T-helper 2 cell treated with Interferon-gamma antibody and Interleukin-4, amounts not matched to agents 100 ng/mL and 5 ng/mL, for 36 hours (primary cell): Measurements from ENCODE around the gene CABP2. TPM values are rescaled to one million over a fixed set of nuclear protein-coding genes. Genes with fewer than 3 reads are reported as not detected.

Experiments
- intact Hi-C: fragments of 100-400 bp; cut with micrococcal nuclease; formaldehyde crosslinking; loops from one replicate; pipeline ENCODE4 v1.15.1; 2023
- total RNA-seq: library from RNA; stranded (reverse); gene quantifications from 2 replicates; pipeline ENCODE4 v1.2.3, GENCODE V29; 2022

CABP2 gene
- total RNA-seq, 1 donor from 2014 or later = not detected

DNA sequence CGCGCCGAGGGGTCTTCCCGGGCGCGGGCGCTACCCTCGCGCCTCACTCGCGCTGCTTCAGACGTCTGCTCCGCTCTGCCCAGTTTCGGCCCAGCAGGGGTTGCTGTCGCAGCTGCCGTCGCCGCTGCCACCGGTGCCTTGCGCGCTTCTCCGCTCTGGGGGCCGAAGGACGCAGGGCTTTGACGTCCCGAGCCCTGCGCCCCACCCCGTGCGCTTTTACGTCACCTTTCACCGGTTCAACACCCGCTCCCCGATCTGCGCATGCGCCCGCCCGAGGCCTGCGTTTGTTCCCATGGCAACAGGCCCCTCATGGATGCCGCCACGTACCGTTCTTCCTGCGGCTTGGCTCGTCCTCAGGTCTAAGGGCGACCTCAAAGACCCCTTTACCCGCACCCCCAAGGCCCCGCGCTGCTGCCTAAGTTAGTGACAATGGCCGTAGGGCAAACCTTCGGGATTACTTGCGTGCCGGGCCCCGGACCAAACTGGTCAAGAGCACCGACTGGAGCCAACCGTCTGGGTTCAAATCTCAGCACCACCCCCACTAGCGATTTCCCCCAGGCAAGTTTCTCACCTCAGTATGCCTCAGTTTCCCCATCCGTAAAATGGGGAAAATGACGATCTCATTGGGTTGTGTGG lies 14.6 kb downstream of the CABP2 start:
- intact Hi-C loops = loop anchor here (1.0 to 10.0 kb wide), 6 partner anchors 44 to 666 kb away; partner anchors contain the start of genes KDM2A, NDUFV1, POLD4 and RCE1

DNA sequence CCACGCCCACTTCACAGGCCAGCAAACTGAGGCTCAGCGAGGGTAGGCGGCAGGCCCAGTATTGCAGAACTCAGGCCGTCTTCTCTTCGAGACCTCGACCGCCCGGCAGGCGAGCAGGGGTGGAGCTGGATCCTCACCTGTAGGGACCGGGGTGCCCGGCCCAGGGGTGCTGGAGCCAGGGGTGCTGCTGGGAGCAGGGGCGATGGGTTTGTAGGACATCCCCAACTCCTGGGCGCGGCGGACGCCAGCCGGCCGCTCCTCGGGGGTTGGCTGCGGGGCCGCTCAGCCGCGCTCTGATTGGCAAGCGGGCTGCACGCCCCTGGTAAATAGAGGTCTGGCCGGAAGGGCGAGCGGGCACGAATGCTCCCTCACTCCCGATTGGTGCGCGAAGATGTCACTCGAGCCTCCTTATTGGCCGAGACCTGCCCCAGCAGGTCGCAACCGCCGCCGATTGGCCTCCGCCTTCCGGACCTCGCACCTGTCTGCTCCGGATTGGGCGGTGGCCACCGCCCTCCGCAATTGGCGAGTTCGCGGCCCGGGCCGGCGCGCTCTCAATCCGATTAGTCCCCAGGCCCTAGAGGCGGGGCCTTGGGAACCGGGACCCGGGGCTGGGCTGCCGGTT lies 15.3 kb downstream of the CABP2 start, which contains the start of gene CDK2AP2:
Gene CDK2AP2, minus strand, starts transcription at position 299 of the 622 bp plus-strand sequence. Its CDS starts 80 bp downstream, at position 219.
- intact Hi-C loops = loop anchor here (1.0 to 10.0 kb wide), 6 partner anchors 44 to 666 kb away; partner anchors contain the start of genes KDM2A, NDUFV1, POLD4 and RCE1

DNA sequence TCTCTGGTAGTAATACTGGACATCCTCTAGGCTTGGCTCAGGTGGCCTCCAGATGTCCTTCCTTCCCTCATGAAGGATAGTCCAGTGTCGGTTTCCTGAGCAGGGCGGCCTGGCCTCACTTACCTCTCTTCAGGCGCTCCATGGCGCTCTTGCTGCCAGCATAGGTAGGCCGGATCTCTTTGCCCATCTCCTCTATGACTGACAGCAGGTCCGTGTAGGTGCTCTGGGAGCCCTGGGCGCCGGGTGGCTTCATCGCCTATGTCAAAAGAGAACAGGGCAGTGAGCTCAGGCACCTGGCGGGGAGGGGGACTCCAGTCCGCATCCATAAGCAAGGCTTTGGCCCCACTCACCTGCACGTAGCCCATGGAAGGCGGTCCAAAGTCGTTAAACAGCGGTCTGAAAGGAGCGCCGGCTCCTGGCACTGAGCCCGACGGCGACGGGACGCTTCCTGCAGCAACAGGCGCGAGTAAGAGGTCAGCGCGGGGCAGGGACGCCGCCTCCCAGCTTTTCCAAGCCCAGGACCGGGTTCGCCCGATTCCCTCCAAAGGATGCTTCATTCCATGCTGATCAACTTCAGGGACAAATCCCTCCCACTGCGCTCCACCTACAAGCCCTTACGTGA lies 15.9 kb downstream of the CABP2 start:
- intact Hi-C loops = loop anchor here (5.0 to 10.0 kb wide), 2 partner anchors 393 to 665 kb away; partner anchors contain the start of genes KDM2A and RCE1

DNA sequence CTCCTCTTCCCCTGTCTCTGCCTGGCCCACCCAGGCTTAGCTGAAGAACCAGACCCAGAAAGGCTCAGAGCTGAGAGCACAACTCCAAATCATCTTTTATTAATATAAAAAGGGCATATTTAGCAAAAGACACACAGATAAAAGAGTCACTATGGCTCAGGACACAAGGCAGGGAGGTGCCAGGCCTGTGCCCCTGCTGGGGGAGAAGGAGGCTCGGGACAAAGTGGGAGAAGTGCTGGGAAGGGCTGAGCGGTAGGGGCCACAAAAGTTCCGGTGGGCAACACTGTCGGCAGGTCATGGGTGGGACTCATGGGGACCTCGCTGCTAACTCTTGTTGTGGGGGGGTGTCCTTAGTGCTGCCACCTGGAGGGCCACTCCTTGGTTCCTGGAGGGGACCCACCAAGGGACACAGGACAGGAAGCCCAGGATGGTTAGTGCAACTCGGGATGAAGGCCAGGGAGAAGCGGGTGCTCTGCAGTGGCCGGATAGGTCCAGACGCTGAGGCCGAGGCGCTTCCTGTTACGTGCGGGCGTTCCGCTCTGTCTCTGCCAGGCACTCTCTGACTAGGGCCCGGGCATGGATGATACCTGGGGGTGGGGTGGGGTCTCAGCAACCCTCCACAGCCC lies 16.7 kb downstream of the CABP2 start:
- intact Hi-C loops = loop anchor here (1.0 to 10.0 kb wide), 6 partner anchors 22 to 664 kb away; partner anchors contain the start of genes KDM2A, RCE1 and TMEM134

DNA sequence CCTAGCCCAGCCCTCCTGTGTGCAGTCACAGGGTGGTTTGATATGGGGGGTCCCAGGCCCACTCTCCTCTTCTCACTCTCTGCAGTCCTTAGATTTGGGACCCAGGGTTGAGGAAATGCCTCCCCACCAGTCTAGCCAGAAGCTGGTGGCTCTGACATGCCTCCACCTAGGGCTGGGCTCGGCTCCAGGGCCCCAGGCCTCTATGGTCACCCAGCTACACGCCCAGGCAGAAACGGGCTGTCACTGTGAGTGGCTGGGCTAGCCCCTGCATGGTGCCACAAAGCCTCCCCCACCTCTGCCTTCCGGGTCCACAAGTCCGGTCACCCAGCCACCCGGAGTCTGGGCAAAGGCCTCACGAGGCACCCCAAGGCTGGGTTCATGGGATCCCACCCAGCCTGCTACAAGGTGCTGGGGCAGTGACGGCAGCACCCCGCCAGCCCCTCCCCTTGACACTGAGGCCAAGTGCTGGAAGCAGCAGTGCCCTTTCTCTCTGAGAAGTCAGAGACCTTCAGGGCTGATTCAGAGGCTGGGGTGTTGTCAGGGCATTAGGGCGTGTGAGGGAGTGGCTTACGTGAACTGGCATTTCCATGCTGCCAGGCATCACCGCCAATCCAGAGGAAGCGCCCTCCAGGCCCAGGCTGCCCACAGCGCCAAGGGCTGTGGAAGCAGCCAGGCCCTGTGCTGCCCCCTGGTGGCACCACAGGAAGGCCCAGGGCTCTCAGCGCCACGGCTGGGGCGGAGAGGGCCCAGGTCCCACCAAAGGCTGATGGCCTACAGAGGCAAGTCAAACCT lies 17.4 kb downstream of the CABP2 start:
- intact Hi-C loops = loop anchor here (1.0 to 10.0 kb wide), 6 partner anchors 22 to 664 kb away; partner anchors contain the start of genes KDM2A, RCE1 and TMEM134

GRCh38 chr11:67504950-67505581 lies 18.2 kb downstream of the CABP2 start, which contains the start of gene PITPNM1:
PITPNM1 (minus strand) TSS chr11:67505363; CDS start chr11:67504180, 1,183 bp downstream.
- intact Hi-C loops = loop anchor here (5.0 to 10.0 kb wide), 2 partner anchors 390 to 663 kb away; partner anchors contain the start of genes KDM2A and RCE1

DNA sequence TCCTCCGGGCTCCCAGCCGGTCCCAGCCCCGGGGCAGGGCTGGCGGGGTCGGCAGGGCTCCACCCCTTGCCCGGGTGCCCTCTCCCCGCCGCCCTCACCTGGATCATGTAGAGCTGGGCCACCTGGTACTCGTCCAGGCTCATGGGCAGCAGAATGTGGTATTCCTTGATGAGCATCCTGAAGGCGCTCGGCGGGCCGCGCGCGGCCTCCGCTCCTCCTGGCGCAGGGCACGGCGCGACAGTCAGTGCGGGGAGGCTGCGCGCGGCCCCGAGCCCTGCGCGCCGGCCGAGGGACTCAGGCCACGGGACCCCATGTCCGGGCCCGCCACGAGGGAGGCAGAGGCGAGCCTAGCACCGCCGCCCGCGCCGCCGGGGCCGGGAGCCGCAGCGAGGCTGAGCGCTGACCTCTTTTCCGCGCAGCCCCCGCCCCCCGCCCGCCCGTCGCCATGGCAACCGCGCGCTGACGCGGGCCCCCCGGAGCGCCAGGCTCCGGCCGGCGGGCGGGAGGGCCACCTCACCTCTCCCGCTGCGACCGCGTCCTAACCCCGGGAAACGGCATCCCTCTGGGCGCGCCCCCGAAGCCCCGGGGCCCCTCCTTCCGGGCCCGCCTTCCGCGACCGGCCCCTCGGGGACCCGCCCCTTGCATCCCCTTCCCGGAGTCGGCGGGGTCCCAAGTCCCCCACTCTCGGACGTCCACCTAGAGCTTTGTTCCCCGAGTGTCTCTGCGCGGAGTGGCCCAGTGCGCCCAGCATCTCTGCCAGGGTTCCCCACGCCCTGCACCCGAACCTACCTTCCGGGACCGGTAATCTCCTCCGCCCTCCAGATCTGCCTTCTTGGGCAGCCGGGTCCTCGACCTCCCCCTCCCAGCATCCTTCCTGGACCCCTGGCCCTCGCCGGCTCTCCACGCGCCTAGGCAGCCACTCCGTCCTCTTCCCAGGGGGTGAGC lies 19.0 kb downstream of the CABP2 start:
- intact Hi-C loops = loop anchor here (10.0 kb wide), 1 partner anchor 389 kb away; the partner anchor contains the start of gene KDM2A

DNA sequence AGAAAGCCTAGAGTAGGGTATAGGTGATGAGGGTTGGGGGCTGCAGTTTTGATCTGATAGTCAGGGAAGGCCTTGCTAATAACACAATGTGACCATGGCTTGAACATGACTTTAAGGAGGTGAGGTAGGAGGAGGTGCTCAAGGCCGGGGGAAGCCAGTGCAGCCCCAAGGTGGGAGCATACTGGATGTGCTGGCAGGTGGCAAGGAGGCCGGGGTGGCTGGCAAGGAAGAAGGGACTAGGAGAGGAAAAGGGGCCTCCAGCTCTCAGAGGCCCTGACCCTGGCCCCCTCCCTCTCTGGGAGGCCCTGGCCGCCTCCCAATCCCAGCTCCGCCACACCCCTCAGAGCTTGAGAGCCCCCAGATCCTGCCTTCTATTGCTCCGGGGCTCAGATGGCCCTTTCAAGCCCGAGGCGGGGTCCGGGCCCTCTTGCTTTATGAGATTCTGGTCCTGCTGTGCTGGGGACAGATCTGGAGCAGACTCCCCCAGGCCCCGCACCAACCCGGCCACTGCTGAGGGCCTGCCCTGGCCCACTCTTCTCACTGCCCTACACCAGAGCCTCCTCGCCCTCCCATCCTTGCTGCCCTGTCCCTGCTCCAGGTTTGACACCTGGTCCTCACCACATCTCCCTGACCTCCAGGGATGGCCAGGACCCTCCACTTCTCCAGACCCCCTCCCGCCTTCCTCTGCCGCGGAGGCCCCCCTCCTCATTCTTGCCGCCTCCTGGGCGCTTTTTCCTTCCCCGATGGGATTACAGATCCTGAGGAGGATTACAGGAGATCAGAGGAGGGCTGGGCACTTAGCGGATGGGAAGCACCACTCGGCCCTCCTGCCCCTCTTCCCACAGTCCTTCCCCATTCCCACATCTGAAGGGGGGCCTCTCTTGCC lies 19.9 kb downstream of the CABP2 start:
- intact Hi-C loops = loop anchor here (10.0 kb wide), 1 partner anchor 389 kb away; the partner anchor contains the start of gene KDM2A

GRCh38 chr11:67502328-67502979 lies 20.8 kb downstream of the CABP2 start:
- intact Hi-C loops = loop anchor here (10.0 kb wide), 1 partner anchor 388 kb away; the partner anchor contains the start of gene KDM2A

- intact Hi-C loops = loop anchor here (10.0 kb wide), 1 partner anchor 387 kb away; the partner anchor contains the start of gene KDM2A
These were observed 21.4 kb downstream of the CABP2 start for GRCh38 chr11:67501854-67502253.

DNA sequence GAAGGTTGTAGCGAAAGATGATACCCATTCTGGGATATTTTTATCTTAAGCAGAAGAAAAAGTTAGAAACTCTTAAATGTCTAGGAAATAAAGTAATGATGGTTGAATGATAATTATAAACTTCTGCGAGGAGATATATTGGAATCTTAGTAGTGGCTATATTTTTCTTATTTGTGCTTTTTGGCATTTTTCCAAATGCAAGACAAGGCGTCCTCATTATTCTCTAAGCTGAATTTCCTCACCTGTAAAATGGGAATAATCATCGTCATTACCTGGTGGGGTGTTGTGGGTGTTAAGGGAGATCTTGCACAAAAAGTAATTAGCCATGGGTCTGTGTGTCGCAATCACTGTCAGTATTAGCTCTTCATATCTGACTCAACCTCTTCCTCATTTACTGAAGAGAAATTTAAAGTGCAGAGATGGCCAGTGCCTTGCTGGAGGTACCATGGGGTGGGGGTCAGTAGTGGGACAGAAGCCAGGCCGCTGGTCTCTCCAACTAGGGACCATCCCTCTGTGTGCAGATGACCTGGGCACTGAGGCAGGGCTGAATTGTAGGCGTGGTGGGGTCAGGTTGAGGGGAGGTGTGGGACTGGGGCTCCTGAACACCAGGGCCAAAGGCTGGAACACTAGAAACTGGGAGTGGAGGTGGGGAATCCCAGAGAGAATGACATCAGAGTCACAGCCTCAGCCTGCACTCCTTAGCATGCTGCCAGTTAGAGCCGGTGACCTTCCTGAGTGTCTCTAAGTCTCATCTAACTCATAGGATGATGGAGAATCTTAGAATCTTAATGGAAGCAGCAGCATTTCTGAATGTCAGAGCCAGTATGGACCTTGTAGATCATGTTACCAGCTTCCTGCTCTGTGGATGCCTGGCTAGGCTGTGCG lies 22.2 kb downstream of the CABP2 start:
- intact Hi-C loops = loop anchor here (10.0 kb wide), 1 partner anchor 386 kb away; the partner anchor contains the start of gene KDM2A

GRCh38 chr11:67500484-67500821 lies 22.8 kb downstream of the CABP2 start:
- intact Hi-C loops = loop anchor here (10.0 kb wide), 1 partner anchor 386 kb away; the partner anchor contains the start of gene KDM2A

DNA sequence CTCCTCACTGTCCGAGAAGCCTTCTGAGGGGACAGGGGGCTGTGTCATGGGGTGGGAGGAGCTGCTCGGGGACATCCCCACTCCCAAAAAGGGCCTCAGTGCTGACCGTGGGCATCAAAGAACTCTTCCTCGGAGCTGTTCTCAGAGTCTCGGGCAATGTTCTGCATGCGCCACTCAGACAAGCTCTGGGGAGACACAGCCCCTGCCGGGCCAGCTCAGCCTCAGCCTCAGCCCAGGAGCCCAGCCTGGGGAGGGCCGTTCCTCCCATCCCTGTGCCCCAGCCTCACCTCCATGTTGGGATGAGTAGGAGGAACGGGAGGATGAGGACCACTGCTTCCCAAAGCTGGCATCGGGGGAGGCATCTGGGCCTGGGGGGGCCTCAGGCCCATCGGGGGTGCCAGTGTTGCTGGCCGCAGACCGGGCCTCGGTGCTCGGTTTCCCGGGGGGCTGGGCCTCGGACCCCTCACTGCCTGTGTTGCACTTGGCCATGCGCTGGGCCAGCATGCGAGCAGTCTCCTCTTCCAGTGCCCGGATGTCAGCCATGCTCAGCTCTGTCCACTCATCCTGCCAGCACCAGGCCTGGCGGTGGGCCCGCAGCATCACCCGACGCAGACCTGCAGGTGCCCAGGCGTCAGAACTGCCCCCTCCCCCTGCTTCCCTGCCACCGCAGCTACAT lies 23.3 kb downstream of the CABP2 start:
- intact Hi-C loops = loop anchor here (10.0 kb wide), 1 partner anchor 385 kb away; the partner anchor contains the start of gene KDM2A

- intact Hi-C loops = no loop called here
These were observed 24.7 kb downstream of the CABP2 start for GRCh38 chr11:67498544-67498972.

DNA sequence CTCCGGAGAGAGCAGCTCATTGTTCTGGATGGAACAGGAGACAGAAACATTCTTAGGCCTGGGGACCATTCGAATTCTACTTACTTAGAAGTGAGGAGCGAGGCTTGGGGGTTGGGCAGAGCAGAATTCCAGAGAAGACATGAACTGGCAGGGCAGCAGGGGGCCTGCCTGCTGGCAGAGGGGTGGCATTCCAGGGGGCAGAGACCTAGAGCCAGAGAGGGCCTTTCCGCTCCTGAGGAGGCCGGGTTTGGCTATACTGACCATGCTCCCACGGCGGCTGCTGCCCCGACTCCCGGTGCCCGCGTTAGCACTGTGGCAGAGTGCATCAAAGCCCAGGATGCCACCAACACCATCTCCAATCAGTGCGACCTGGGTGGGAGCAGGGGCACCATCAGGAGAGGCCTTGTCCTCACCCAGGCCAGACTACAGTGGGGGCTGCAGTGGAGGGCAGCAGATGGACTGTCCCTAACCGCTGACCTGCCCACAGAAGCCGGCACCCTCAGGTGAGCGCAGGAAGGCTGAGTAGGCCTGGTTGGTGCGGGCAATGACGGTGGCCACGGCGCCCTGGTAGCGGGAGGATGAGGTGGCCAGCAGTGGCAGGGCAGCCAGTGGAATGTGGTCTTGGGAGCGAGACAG lies 25.5 kb downstream of the CABP2 start:
- intact Hi-C loops = no loop called here
